ENCODE data around the gene GDPD4.
A peak's percentile ranks its signal among the peaks of the same experiment; 100 is the strongest.

The GDPD4 gene

GRCh38 chr11:77204754-77205466 lies 96.6 kb downstream of the GDPD4 start:
- DNase-seq (ENCODE audit: low read depth): no peak

- DNase-seq (ENCODE audit: low read depth): no peak
Measured at GRCh38 chr11:77203901-77204753, 97.4 kb downstream of the GDPD4 start.

GRCh38 chr11:77202941-77203900 lies 98.3 kb downstream of the GDPD4 start:
- DNase-seq (ENCODE audit: low read depth): no peak

GRCh38 chr11:77201991-77202841 lies 99.3 kb downstream of the GDPD4 start:
- no peak for DNase-seq (ENCODE audit: low read depth)

GRCh38 chr11:77201370-77201769 lies 100.1 kb downstream of the GDPD4 start:
- no peak for DNase-seq (ENCODE audit: low read depth)

- no peak for DNase-seq (ENCODE audit: low read depth)
Measured at GRCh38 chr11:77200351-77201268, 100.9 kb downstream of the GDPD4 start.

- DNase-seq (ENCODE audit: low read depth): no peak
Measured at GRCh38 chr11:77199137-77199745, 102.2 kb downstream of the GDPD4 start.

GRCh38 chr11:77198440-77198849 lies 103.0 kb downstream of the GDPD4 start:
- no peak for DNase-seq (ENCODE audit: low read depth)

- no peak for DNase-seq (ENCODE audit: low read depth)
Measured at GRCh38 chr11:77197626-77198320, 103.7 kb downstream of the GDPD4 start.

GRCh38 chr11:77196961-77197360 lies 104.5 kb downstream of the GDPD4 start:
- no peak for DNase-seq (ENCODE audit: low read depth)

- no peak for DNase-seq (ENCODE audit: low read depth)
Measured at GRCh38 chr11:77195071-77195755, 106.3 kb downstream of the GDPD4 start.

- DNase-seq (ENCODE audit: low read depth): no peak
Measured at GRCh38 chr11:77193911-77194830, 107.3 kb downstream of the GDPD4 start.

- DNase-seq (ENCODE audit: low read depth): no peak
Measured at GRCh38 chr11:77193167-77193566, 108.3 kb downstream of the GDPD4 start.

GRCh38 chr11:77191823-77192495 lies 109.5 kb downstream of the GDPD4 start:
- DNase-seq (ENCODE audit: low read depth): peak; percentile 23

GRCh38 chr11:77191429-77191822 lies 110.1 kb downstream of the GDPD4 start:
- no peak for DNase-seq (ENCODE audit: low read depth)

- no peak for DNase-seq (ENCODE audit: low read depth)
Measured at GRCh38 chr11:77190331-77191075, 111.0 kb downstream of the GDPD4 start.
